Stimulated activated naive CD8-positive, alpha-beta T cell treated with anti-CD3 and anti-CD28 coated beads, Interleukin-15, Interleukin-2, amounts not matched to agents 100 ng/mL and 50 ng/mL, for 24 hours (primary cell): ENCODE results near the gene GLB1L2.

Experiments used
- H3K27ac Mint-ChIP-seq: one replicate; pipeline ENCODE4 v1.8.0; 2021; ENCODE audit warnings: mild to moderate bottlenecking, mixed read lengths
- H3K27me3 Mint-ChIP-seq: one replicate; pipeline ENCODE4 v1.8.0; 2021; ENCODE audit warnings: mixed read lengths
- H3K36me3 Mint-ChIP-seq: one replicate; pipeline ENCODE4 v1.8.0; 2021; ENCODE audit warnings: low read depth, mixed read lengths
- H3K4me1 Mint-ChIP-seq: one replicate; pipeline ENCODE4 v1.8.0; 2021; ENCODE audit warnings: low read depth, mixed read lengths
- H3K4me3 Mint-ChIP-seq: one replicate; pipeline ENCODE4 v1.8.0; 2021; ENCODE audit warnings: mild to moderate bottlenecking, mixed read lengths
- H3K9me3 Mint-ChIP-seq: one replicate; pipeline ENCODE4 v1.8.0; 2021; ENCODE audit warnings: mixed read lengths

The GLB1L2 gene

GRCh38 chr11:134404575-134405341 lies 73.0 kb downstream of the GLB1L2 start:
- Mint-ChIP-seq H3K27me3 (peaks cover 44% of the 10 kb centered on the region), H3K36me3 (no peaks in the 10 kb centered on the region), H3K4me1 (no peaks in the 10 kb centered on the region), H3K9me3 (no peaks in the 10 kb centered on the region), H3K4me3 (no peak overlapping the region), H3K27ac (no peak overlapping the region)

- no peaks in the 10 kb centered on the region for H3K9me3 Mint-ChIP-seq
- H3K27me3 Mint-ChIP-seq = peaks cover 51% of the 10 kb centered on the region
- no peak overlapping the region for H3K27ac Mint-ChIP-seq
- peaks cover 2% of the 10 kb centered on the region for H3K4me1 Mint-ChIP-seq
- H3K4me3 Mint-ChIP-seq = no peak overlapping the region
- H3K36me3 Mint-ChIP-seq = no peaks in the 10 kb centered on the region
These were observed 73.6 kb downstream of the GLB1L2 start for GRCh38 chr11:134405436-134405835.

- no peaks in the 10 kb centered on the region for H3K36me3 Mint-ChIP-seq
- peaks cover 52% of the 10 kb centered on the region for H3K27me3 Mint-ChIP-seq
- H3K9me3 Mint-ChIP-seq = no peaks in the 10 kb centered on the region
- no peak overlapping the region for H3K27ac Mint-ChIP-seq
- H3K4me1 Mint-ChIP-seq = peaks cover 6% of the 10 kb centered on the region
- H3K4me3 Mint-ChIP-seq = no peak overlapping the region
These were observed 74.1 kb downstream of the GLB1L2 start for GRCh38 chr11:134405841-134406240.

- Mint-ChIP-seq H3K9me3 (no peaks in the 10 kb centered on the region), H3K27me3 (peaks cover 53% of the 10 kb centered on the region), H3K27ac (no peak overlapping the region), H3K4me3 (no peak overlapping the region), H3K36me3 (no peaks in the 10 kb centered on the region), H3K4me1 (peaks cover 6% of the 10 kb centered on the region)
These were observed 74.7 kb downstream of the GLB1L2 start for GRCh38 chr11:134406264-134407185.

GRCh38 chr11:134407321-134407828 lies 75.6 kb downstream of the GLB1L2 start:
- H3K4me3 Mint-ChIP-seq = no peak overlapping the region
- peaks cover 6% of the 10 kb centered on the region for H3K4me1 Mint-ChIP-seq
- no peak overlapping the region for H3K27ac Mint-ChIP-seq
- H3K9me3 Mint-ChIP-seq = no peaks in the 10 kb centered on the region
- H3K36me3 Mint-ChIP-seq = no peaks in the 10 kb centered on the region
- peaks cover 53% of the 10 kb centered on the region for H3K27me3 Mint-ChIP-seq

GRCh38 chr11:134407923-134408322 lies 76.1 kb downstream of the GLB1L2 start:
- no peaks in the 10 kb centered on the region for H3K9me3 Mint-ChIP-seq
- H3K4me1 Mint-ChIP-seq = peaks cover 6% of the 10 kb centered on the region
- H3K27me3 Mint-ChIP-seq = peaks cover 55% of the 10 kb centered on the region
- no peak overlapping the region for H3K27ac Mint-ChIP-seq
- H3K36me3 Mint-ChIP-seq = no peaks in the 10 kb centered on the region
- H3K4me3 Mint-ChIP-seq = no peak overlapping the region

- Mint-ChIP-seq H3K9me3 (no peaks in the 10 kb centered on the region), H3K27me3 (peaks cover 63% of the 10 kb centered on the region), H3K4me1 (peaks cover 6% of the 10 kb centered on the region), H3K27ac (no peak overlapping the region), H3K4me3 (no peak overlapping the region), H3K36me3 (no peaks in the 10 kb centered on the region)
These were observed 78.0 kb downstream of the GLB1L2 start for GRCh38 chr11:134409552-134410429.

GRCh38 chr11:134410766-134411165 lies 79.0 kb downstream of the GLB1L2 start:
- Mint-ChIP-seq H3K9me3 (no peaks in the 10 kb centered on the region), H3K4me1 (peaks cover 6% of the 10 kb centered on the region), H3K27ac (no peak overlapping the region), H3K4me3 (peak overlapping the region; percentile 20), H3K27me3 (peaks cover 66% of the 10 kb centered on the region), H3K36me3 (no peaks in the 10 kb centered on the region)

GRCh38 chr11:134412203-134413042 lies 80.6 kb downstream of the GLB1L2 start, which contains the start of gene B3GAT1:
Gene B3GAT1, minus strand, starts transcription at chr11:134412242. Its CDS starts 24,583 bp downstream, at chr11:134387659.
- Mint-ChIP-seq H3K36me3 (no peaks in the 10 kb centered on the region), H3K4me3 (peak within 1 kb of the TSS; percentile 47), H3K27ac (no peak within 1 kb of the TSS), H3K9me3 (no peaks in the 10 kb centered on the region), H3K4me1 (peaks cover 6% of the 10 kb centered on the region), H3K27me3 (peaks cover 55% of the 10 kb centered on the region)

GRCh38 chr11:134413043-134413825 lies 81.4 kb downstream of the GLB1L2 start:
- Mint-ChIP-seq H3K9me3 (no peaks in the 10 kb centered on the region), H3K27me3 (peaks cover 54% of the 10 kb centered on the region), H3K4me3 (peak overlapping the region; percentile 47)

GRCh38 chr11:134413826-134414731 lies 82.3 kb downstream of the GLB1L2 start:
- no peaks in the 10 kb centered on the region for H3K36me3 Mint-ChIP-seq
- no peak overlapping the region for H3K27ac Mint-ChIP-seq
- peaks cover 6% of the 10 kb centered on the region for H3K4me1 Mint-ChIP-seq
- peak overlapping the region; percentile 30 for H3K4me3 Mint-ChIP-seq
- H3K9me3 Mint-ChIP-seq = no peaks in the 10 kb centered on the region
- H3K27me3 Mint-ChIP-seq = peaks cover 54% of the 10 kb centered on the region

More at GRCh38 chr11:134413043-134413825, 81.4 kb downstream of the GLB1L2 start:
- H3K27ac Mint-ChIP-seq = no peak overlapping the region
- H3K4me1 Mint-ChIP-seq = peaks cover 6% of the 10 kb centered on the region
- H3K36me3 Mint-ChIP-seq = no peaks in the 10 kb centered on the region
